DMS 273 (cell line): ENCODE data around the gene MDN1.
"Not testable (repeated sequence)": the region's sequence is repeated elsewhere in the genome, so short reads cannot be mapped to it uniquely, and the experiment has no call there.

Experiments
- DNase-seq: peaks from one replicate; lab custom pipeline; 2025; ENCODE audit not compliant: unreplicated experiment; lab: John Stamatoyannopoulos, UW

The MDN1 gene

GRCh38 chr6:89817481-89817880 is 2.1 kb downstream of the MDN1 start:
- no peak for DNase-seq

GRCh38 chr6:89813422-89813821 is 6.2 kb downstream of the MDN1 start:
- not testable (repeated sequence) for DNase-seq

- no peak for DNase-seq
Observed at GRCh38 chr6:89807581-89807980, 12.0 kb downstream of the MDN1 start.

DNA sequence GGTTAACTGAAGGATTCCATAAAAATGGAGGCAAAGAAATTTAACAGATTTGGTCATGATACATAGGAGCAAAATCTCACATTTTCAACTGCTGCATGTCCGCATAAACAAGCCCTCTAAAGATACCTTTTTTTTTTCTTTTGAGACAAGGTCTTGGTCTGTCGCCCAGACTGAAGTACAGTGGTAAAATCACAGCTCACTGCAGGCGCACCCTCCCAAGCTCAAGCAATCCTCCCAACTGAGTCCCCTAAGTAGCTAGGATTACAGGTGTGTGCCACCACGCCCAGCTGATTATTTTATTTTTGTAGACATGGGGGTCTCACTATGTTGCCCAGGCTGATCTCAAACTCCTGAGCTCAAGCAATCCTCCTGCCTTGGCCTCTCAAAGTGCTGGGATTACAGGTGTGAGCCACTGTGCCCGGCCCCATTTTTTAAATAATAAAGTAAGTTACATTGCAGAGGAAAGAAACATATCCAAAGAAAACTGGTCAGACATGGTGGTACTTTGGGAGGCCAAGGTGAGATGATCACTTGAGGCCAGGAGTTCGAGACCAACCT is 13.7 kb downstream of the MDN1 start:
- no peak for DNase-seq

DNA sequence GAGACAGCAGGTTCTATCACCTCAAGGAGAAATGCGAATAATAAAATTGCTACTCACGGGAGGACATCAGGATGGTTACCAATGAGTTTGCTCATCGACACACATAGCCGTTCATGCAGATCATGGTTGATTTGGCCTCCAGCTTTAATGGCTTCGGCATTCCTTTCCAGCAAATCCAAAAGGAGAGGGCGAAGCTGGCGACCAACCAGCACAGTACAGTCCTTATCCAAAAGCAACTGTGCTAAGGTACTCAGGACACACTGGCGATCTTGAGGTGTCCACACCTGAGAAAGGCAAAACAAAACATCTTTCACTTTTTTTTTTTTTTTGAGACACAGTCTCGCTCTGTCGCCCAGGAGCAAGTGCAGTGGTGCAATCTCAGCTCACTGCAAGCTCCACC is 16.3 kb downstream of the MDN1 start:
- DNase-seq, result no peak

GRCh38 chr6:89799756-89800155 is 19.8 kb downstream of the MDN1 start:
- DNase-seq, result no peak

DNA sequence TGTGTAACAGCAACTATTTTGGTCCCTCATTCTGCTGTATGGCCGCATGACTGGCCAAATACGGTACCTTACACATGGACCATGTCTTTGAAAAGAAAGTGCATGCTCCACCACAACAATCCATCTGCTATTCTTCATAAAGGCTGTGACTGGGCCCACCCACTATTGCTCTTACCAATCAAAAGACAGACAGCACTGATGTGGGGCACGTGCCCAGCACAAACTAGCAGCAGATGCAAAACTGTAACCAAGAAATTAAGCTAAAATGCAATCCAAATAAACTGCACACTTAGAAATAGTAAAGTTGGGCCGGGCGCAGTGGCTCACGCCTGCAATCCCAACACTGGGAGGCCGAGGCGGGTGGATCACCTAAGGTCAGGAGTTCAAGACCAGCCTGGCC is 20.5 kb downstream of the MDN1 start:
- no peak for DNase-seq

- no peak for DNase-seq
Observed at GRCh38 chr6:89797317-89797716, 22.3 kb downstream of the MDN1 start.

DNA sequence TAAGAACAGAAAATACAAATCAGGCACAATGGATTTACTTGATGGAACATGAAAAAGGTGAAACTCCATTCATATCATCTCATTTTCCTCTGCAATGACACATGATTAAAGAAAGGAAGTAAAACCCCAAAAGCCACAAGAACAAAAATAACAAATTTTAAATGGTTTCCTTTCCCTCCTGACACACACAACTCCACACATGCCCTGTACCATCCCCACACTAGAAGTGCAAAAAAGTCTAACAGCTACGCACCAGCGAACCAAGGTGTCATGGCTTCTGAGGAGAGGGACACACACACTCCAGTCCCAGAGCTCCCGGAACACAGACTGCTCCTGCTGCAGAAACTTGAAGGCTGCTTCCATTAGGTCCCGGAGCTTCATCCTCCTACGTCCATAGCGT is 25.3 kb downstream of the MDN1 start:
- no peak for DNase-seq

GRCh38 chr6:89793586-89793985 is 26.0 kb downstream of the MDN1 start:
- DNase-seq, result peak; percentile 68

- DNase-seq, result peak; percentile 55
Observed at GRCh38 chr6:89792881-89793280, 26.7 kb downstream of the MDN1 start.

GRCh38 chr6:89790403-89790802 is 29.2 kb downstream of the MDN1 start:
- DNase-seq, result no peak

GRCh38 chr6:89789980-89790379 is 29.6 kb downstream of the MDN1 start:
- DNase-seq, result no peak

- no peak for DNase-seq
Observed at GRCh38 chr6:89787660-89788328, 31.8 kb downstream of the MDN1 start.

DNA sequence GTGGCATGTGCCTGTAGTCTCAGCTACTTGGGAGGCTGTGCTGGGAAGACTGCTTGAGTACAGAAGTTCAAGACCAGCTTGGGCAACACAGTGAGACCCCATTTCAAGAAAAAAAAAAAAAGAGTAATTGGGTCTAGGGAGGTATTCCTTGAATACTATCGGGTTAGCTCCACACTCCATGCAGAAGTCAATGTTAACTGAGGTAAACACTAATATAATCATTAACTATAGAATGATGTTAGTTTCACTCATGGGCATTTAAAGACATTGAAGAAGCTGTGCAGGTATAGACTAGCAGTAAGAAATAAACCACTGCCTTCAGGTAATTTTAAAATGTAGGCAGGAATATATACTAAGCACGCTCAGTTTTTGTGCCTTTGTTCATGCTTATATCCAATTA is 32.6 kb downstream of the MDN1 start:
- no peak for DNase-seq

GRCh38 chr6:89784838-89785237 is 34.8 kb downstream of the MDN1 start:
- DNase-seq, result no peak

- DNase-seq, result not testable (repeated sequence)
Observed at GRCh38 chr6:89783293-89783692, 36.3 kb downstream of the MDN1 start.

GRCh38 chr6:89782222-89782621 is 37.4 kb downstream of the MDN1 start:
- no peak for DNase-seq

- DNase-seq, result no peak
Observed at GRCh38 chr6:89781070-89782034, 38.2 kb downstream of the MDN1 start.

DNA sequence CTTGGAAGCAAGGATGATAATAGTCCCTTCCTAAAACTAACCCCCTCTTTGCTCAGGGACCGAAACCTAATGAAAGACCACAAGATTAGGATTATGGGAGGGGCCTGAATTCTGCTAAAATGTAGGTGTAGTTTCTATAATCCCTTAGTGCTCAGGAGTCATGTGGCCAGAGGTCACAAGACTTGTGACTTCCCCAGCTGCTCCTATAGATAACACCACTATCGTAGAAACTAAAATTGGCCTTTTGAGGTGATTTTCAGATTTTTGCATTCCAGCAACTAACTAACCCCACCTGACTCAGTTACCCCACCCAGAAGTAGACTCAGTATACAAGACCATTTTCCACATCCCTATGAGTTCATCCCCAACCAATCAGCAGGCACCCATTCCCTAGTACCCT is 42.1 kb downstream of the MDN1 start:
- no peak for DNase-seq

DNA sequence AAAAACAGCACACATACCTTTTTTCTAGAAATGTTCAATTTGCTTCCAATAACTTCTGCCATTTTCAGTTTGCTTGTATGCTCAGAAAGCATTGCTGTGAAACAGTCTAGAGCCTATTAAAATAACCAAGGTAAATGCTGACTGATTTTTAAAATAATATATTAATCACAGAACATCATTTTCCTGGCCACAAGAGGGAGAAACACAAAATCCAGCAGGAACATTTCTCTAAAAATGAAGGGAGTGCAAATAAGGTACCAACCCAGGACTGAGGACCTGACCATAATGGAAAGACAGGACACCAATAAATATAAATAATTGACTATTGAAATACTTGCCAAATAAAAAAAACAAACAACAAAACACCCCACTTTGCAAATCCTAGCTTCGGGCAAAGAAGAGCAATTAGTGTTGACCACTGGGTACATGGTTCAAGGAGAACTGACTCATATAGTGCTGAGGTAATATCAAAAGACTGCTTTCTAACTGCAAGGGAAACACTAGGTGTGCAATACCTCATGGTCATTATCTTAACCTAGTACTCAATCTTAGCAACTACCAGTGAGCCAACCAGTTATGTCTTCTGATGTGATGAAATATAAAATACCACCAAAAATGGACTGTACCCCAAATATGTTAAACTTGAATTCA is 42.9 kb downstream of the MDN1 start:
- no peak for DNase-seq
